Hepatocyte (in vitro differentiated cells): ENCODE results near the gene CEP192.

ENCODE experiments used
- EZH2phosphoT487 ChIP-seq: fragments of 200-600 bp; sonication (generic); IDR thresholded peaks from one replicate; pipeline ENCODE4 v1.6.1; 2018; ENCODE audit warnings: antibody characterized with exemption, mild to moderate bottlenecking, low read depth, moderate library complexity; ENCODE audit not compliant: unreplicated experiment, severe bottlenecking
- TF ChIP-seq, protein P1 (sequence below): fragments of 200-600 bp; sonication (generic); IDR thresholded peaks from 2 replicates; pipeline ENCODE4 v1.5.1; 2016; ENCODE audit warnings: antibody characterized with exemption, mild to moderate bottlenecking; ENCODE audit not compliant: poor library complexity

DNA sequence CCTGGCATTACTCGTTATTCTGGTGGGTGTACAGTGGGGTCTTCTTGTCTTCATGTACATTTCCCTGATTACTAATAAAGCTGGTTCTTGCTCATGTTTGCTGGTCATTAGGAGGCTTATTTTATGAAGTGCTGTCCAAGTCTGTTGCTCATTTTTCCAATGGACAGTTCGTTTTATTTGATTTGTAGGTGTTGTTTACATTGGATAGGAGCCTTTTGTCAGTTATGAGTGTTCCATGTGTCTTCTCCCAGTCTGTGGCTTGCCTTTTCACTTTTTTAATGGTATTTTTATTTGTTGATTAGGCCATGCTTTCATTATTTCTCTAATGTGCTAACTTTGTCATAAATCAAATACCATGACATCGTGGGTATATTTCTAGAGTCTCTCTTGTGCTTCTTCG is 51.9 kb downstream of the CEP192 start:
- TF ChIP-seq, protein P1, sequence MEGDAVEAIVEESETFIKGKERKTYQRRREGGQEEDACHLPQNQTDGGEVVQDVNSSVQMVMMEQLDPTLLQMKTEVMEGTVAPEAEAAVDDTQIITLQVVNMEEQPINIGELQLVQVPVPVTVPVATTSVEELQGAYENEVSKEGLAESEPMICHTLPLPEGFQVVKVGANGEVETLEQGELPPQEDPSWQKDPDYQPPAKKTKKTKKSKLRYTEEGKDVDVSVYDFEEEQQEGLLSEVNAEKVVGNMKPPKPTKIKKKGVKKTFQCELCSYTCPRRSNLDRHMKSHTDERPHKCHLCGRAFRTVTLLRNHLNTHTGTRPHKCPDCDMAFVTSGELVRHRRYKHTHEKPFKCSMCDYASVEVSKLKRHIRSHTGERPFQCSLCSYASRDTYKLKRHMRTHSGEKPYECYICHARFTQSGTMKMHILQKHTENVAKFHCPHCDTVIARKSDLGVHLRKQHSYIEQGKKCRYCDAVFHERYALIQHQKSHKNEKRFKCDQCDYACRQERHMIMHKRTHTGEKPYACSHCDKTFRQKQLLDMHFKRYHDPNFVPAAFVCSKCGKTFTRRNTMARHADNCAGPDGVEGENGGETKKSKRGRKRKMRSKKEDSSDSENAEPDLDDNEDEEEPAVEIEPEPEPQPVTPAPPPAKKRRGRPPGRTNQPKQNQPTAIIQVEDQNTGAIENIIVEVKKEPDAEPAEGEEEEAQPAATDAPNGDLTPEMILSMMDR = no peak
- TF ChIP-seq EZH2phosphoT487 = no peak
